Left cardiac atrium (tissue), 4 donors: ENCODE data around the gene GOT1. TPM values are rescaled to one million over a fixed set of nuclear protein-coding genes. Genes with fewer than 3 reads are reported as not detected.

Experiments
- ATAC-seq, 2 donors: fragments of 200-7000 bp; cut with Tn5 transposase; one replicate each; pipeline ENCODE4 v1.9.1; 2020; ENCODE audit warnings: mild to moderate bottlenecking in 2 of 2, moderate library complexity in 2 of 2
- DNase-seq: peaks from one replicate; pipeline ENCODE4 v3.0.0-alpha.2; 2020
- intact Hi-C, 2 donors: fragments of 100-400 bp; cut with DNase I; formaldehyde crosslinking; loops; one replicate each; pipeline versions ENCODE4 v1.14.1 to v1.15.1; 2022 to 2023
- long read RNA-seq: library from polyadenylated mRNA; unstranded; transcript quantifications from one replicate; pipeline ENCODE4 v2.0.0, GENCODE V29; 2021
- total RNA-seq, 2 donors: library from RNA; stranded (reverse); fragmentation: NEBNext Ultra II Directional; extraction: Animal tissue kit (Norgen Biotek cat#: 25700); gene quantifications; one replicate each; pipeline ENCODE4 v1.2.1, GENCODE V29; 2021
- donor health status: DM: no; HTN: yes; CAD: no.
- donor health status: DM: no; HTN: yes; CAD: no; lungs with severe emphysema.
- donor health status: DM: yes; HTN: yes; CAD: no.
- donor health status: Dilated cardiomyopathy.

The GOT1 gene
- total RNA-seq: 100 to 1,000 TPM; 404 to 437 TPM
- long read RNA-seq, transcript GOT1-201 (9 exons, 2,923 nt): major isoform, 1,198 of 1,293 reads
- long read RNA-seq, partial matches to known transcripts: 35 of 1,293 reads
- long read RNA-seq, other reads (novel, unspliced or antisense): 58 of 1,293 reads

GRCh38 chr10:99430451-99431189 is at the start of gene GOT1:
Gene GOT1, minus strand, starts transcription at chr10:99430624. Its CDS starts 59 bp downstream, at chr10:99430565.
- ATAC-seq (peak; percentile 97 to 99), DNase-seq (peak; percentile 96)
- intact Hi-C loops: loop anchor here in 1 of 2 donors (5.0 to 10.0 kb wide), 3 partner anchors 38 to 966 kb away; no protein-coding TSS in a partner anchor

- DNase-seq (no peak), ATAC-seq (no peak)
- intact Hi-C loops: no loop called here
Observed at GRCh38 chr10:99470327-99470726, 39.9 kb upstream of the GOT1 start.

GRCh38 chr10:99467236-99467999 is 37.0 kb upstream of the GOT1 start:
- no peak for ATAC-seq
- intact Hi-C loops: no loop called here
- no peak for DNase-seq

GRCh38 chr10:99466632-99467223 is 36.3 kb upstream of the GOT1 start:
- DNase-seq: no peak
- no peak for ATAC-seq
- intact Hi-C loops: no loop called here

- DNase-seq: no peak
- intact Hi-C loops: no loop called here
- no peak for ATAC-seq
Observed at GRCh38 chr10:99461230-99461629, 30.8 kb upstream of the GOT1 start.

GRCh38 chr10:99460070-99460469 is 29.6 kb upstream of the GOT1 start:
- ATAC-seq (no peak), DNase-seq (no peak)
- intact Hi-C loops: no loop called here

- ATAC-seq: no peak
- DNase-seq: no peak
- intact Hi-C loops: no loop called here
Observed at GRCh38 chr10:99459217-99459616, 28.8 kb upstream of the GOT1 start.

- intact Hi-C loops: no loop called here
- no peak for ATAC-seq
Observed at GRCh38 chr10:99457813-99458212, 27.4 kb upstream of the GOT1 start.

GRCh38 chr10:99456931-99457288 is 26.5 kb upstream of the GOT1 start:
- ATAC-seq: no peak
- DNase-seq: no peak
- intact Hi-C loops: no loop called here

More at GRCh38 chr10:99457813-99458212, 27.4 kb upstream of the GOT1 start:
- DNase-seq: no peak

GRCh38 chr10:99456207-99456930 is 25.9 kb upstream of the GOT1 start:
- intact Hi-C loops: no loop called here
- DNase-seq: no peak
- ATAC-seq: no peak

- ATAC-seq: no peak
- intact Hi-C loops: no loop called here
- no peak for DNase-seq
Observed at GRCh38 chr10:99451981-99452380, 21.6 kb upstream of the GOT1 start.

GRCh38 chr10:99451499-99451788 is 21.0 kb upstream of the GOT1 start:
- intact Hi-C loops: no loop called here
- DNase-seq: no peak
- ATAC-seq: no peak

GRCh38 chr10:99450624-99451498 is 20.4 kb upstream of the GOT1 start:
- intact Hi-C loops: no loop called here
- DNase-seq: no peak
- peak in 1 of 2 donors; percentile 44 for ATAC-seq

- DNase-seq: no peak
- intact Hi-C loops: no loop called here
- ATAC-seq: no peak
Observed at GRCh38 chr10:99450156-99450555, 19.7 kb upstream of the GOT1 start.

- ATAC-seq (no peak), DNase-seq (no peak)
- intact Hi-C loops: no loop called here
Observed at GRCh38 chr10:99449023-99449422, 18.6 kb upstream of the GOT1 start.

- intact Hi-C loops: no loop called here
Observed at GRCh38 chr10:99444383-99445045, 14.1 kb upstream of the GOT1 start.

GRCh38 chr10:99443500-99443899 is 13.1 kb upstream of the GOT1 start:
- ATAC-seq (no peak), DNase-seq (no peak)
- intact Hi-C loops: no loop called here

More at GRCh38 chr10:99444383-99445045, 14.1 kb upstream of the GOT1 start:
- DNase-seq (no peak), ATAC-seq (no peak)

GRCh38 chr10:99442394-99442793 is 12.0 kb upstream of the GOT1 start:
- ATAC-seq: no peak
- no peak for DNase-seq
- intact Hi-C loops: no loop called here
